ENCODE results near the gene ARPC1B. TPM values are rescaled to one million over a fixed set of nuclear protein-coding genes. Genes with fewer than 3 reads are reported as not detected.
A peak's percentile ranks its signal among the peaks of the same experiment; 100 is the strongest.
"Not testable (repeated sequence)": the region's sequence is repeated elsewhere in the genome, so short reads cannot be mapped to it uniquely, and the experiment has no call there.

ARPC1B gene
- total and polyA plus RNA-seq, 5 donors from 2014 or later: 205 to 898 (median 623) TPM

DNA sequence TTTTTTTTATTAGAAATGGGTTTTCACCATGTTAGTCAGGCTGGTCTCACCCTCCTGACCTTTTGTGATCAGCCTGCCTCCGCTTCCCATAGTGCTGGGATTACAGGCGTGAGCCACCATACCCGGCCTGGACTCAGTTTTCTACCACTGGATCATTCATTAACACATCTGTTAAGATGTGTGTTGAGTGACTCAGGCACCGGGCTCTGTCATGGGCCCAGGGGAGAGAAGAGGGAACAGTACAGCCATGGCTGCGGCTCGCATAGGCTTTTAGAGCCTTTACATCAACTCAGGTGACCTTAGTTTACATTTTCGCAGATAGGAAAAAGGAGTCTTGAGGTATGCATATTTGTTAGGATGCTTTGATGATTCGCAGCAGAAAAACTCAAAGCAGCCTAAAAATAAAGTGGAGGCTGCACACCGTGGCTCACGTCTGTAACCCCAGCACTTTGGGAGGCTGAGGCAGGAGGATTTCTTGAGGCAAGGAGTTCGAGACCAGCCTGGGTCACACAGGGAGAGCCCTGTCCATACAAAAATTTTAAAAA, 3.1 kb upstream of the ARPC1B start:
- H3K4me3 ChIP-seq (ENCODE audit: low read depth, low read length): no peak overlapping the region
- no peak for DNase-seq
- no peaks in the 10 kb centered on the region for H3K27me3 ChIP-seq (ENCODE audit: control insufficient read depth, insufficient read depth, low read length)
- H3K36me3 ChIP-seq (ENCODE audit: control insufficient read depth, insufficient read depth, low read length): peaks cover 6% of the 10 kb centered on the region
- Mint-ChIP-seq H3K4me1 (peaks cover 0 to 11% (median 4%) of the 10 kb centered on the region in 4 donors), H3K27ac (no peak overlapping the region), H3K36me3 (peaks cover 5% of the 10 kb centered on the region), H3K4me3 (peak overlapping the region in 1 of 4 donors; percentile 60), H3K27me3 (no peaks in the 10 kb centered on the region), H3K9me3 (no peaks in the 10 kb centered on the region)
- H3K9me3 ChIP-seq (ENCODE audit: control insufficient read depth in 2 of 2, low read length in 2 of 2): no peaks in the 10 kb centered on the region
- no peak overlapping the region for H3K27ac ChIP-seq (ENCODE audit: insufficient read depth, low read length, poor library complexity, severe bottlenecking)
- peaks cover 16% of the 10 kb centered on the region for H3K4me1 ChIP-seq (ENCODE audit: control insufficient read depth, insufficient read depth, low read length, poor library complexity, severe bottlenecking)
- no peak for ATAC-seq (ENCODE audit: low read depth in 2 of 2)

DNA sequence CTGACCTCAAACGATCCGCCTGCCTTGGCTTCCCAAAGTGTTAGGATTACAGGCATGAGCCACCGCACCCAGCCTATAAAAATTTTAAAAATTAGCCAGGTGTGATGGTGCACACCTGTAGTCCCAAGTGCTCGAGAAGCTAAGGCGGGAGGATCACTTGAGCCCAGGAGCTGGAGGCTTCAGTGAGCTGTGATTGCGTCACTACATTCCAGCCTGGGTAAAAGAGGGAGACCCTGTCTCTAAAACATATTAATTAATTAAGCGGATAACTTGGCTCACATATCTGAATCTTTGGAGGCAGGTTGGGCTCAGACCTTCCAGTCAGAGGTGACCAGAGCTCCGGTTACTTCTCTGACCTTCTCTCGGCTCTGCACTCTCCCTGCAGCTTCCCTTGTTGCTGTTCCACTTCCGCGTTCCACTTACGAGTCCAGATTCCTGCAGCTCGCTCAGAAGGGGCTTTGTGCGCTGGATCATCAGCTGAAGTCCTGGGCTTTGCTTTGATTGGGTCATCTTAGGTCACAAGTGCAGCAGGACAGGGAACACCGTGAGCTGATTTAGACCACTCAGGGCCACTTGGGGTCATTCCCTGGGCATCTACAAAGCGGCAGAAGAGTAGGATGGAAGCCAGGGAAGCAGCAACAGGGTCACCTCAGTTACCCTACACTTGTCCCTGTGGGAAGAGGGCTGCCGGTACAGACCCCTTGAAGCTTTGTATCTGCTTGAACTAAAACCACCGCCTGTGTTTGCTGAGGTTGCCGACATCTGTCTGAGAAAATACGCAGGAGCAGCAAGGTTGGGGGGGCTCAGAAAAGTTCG, 2.0 kb upstream of the ARPC1B start:
- Mint-ChIP-seq H3K4me3 (peak overlapping the region; percentile 82 to 88 (median 86)), H3K4me1 (peaks cover 0 to 20% (median 10%) of the 10 kb centered on the region in 4 donors)
- no peak for DNase-seq

DNA sequence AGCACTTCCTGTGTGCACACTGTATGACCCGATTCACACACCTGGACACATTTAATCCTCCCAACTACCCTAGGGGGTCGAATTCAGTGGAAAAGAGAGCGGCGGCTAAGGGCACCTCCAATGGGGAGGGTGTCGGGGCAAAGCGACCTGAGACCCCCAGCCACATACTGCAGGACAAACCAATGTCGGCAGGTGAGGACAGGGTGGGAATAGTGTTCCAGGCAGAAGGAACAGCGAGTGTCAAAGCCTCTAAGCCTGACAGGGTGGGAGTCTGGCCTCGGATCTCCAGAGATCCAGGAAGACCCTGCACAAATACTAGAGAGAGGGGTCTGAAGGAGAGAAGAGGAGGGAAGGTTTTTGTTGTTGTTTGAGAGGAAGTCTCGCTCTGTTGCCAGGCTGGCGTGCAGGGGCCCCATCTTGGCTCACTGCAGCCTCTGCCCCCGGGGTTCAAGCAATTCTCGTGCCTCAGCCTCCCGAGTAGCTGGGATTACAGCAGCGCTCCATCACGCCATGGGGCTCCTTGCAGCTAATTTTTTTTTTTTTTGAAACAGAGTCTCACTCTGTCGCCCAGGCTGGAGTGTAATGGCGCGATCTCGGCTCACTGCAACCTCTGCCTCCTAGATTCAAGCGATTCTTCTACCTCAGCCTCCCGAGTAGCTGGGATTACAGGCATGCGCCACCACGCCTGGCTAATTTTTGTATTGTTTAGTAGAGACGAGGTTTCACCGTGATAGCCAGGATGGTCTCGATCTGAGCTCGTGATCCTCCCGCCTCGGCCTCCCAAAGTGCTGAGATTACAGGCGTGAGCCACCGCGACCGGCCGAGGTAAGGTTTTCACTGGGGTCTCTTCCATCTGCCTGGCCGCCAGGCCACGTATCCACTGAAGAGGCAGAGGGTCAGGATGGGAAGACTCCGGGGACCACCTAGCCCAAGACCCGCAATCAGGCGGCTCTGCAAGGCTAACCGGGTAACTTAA, 1.2 kb upstream of the ARPC1B start:
- Histone ChIP-seq H3K36me3 (ENCODE audit: control insufficient read depth, insufficient read depth, low read length) (peaks cover 7% of the 10 kb centered on the region), H3K27ac (ENCODE audit: insufficient read depth, low read length, poor library complexity, severe bottlenecking) (peak overlapping the region; percentile 99), H3K27me3 (ENCODE audit: control insufficient read depth, insufficient read depth, low read length) (no peaks in the 10 kb centered on the region), H3K4me1 (ENCODE audit: control insufficient read depth, insufficient read depth, low read length, poor library complexity, severe bottlenecking) (peaks cover 36% of the 10 kb centered on the region), H3K4me3 (ENCODE audit: low read depth, low read length) (peak overlapping the region; percentile 24), H3K9me3 (ENCODE audit: control insufficient read depth in 2 of 2, low read length in 2 of 2) (no peaks in the 10 kb centered on the region)
- Mint-ChIP-seq H3K4me1 (peaks cover 0 to 29% (median 14%) of the 10 kb centered on the region in 4 donors), H3K4me3 (peak overlapping the region; percentile 82 to 92 (median 88)), H3K36me3 (no peaks in the 10 kb centered on the region), H3K27ac (peak overlapping the region; percentile 55 to 69 (median 66)), H3K27me3 (peaks cover 4% of the 10 kb centered on the region), H3K9me3 (no peaks in the 10 kb centered on the region)
- no peak for DNase-seq
- ATAC-seq (ENCODE audit: low read depth in 2 of 2): no peak

More for the DNA sequence above, 2.0 kb upstream of the ARPC1B start:
- Histone ChIP-seq H3K36me3 (ENCODE audit: control insufficient read depth, insufficient read depth, low read length) (no peaks in the 10 kb centered on the region), H3K4me3 (ENCODE audit: low read depth, low read length) (no peak overlapping the region), H3K27ac (ENCODE audit: insufficient read depth, low read length, poor library complexity, severe bottlenecking) (no peak overlapping the region), H3K4me1 (ENCODE audit: control insufficient read depth, insufficient read depth, low read length, poor library complexity, severe bottlenecking) (peaks cover 27% of the 10 kb centered on the region), H3K9me3 (ENCODE audit: control insufficient read depth in 2 of 2, low read length in 2 of 2) (no peaks in the 10 kb centered on the region), H3K27me3 (ENCODE audit: control insufficient read depth, insufficient read depth, low read length) (no peaks in the 10 kb centered on the region)
- Mint-ChIP-seq H3K27ac (peak overlapping the region; percentile 55 to 90 (median 69)), H3K9me3 (no peaks in the 10 kb centered on the region), H3K27me3 (peaks cover 4% of the 10 kb centered on the region), H3K36me3 (no peaks in the 10 kb centered on the region)
- no peak for ATAC-seq (ENCODE audit: low read depth in 2 of 2)

DNA sequence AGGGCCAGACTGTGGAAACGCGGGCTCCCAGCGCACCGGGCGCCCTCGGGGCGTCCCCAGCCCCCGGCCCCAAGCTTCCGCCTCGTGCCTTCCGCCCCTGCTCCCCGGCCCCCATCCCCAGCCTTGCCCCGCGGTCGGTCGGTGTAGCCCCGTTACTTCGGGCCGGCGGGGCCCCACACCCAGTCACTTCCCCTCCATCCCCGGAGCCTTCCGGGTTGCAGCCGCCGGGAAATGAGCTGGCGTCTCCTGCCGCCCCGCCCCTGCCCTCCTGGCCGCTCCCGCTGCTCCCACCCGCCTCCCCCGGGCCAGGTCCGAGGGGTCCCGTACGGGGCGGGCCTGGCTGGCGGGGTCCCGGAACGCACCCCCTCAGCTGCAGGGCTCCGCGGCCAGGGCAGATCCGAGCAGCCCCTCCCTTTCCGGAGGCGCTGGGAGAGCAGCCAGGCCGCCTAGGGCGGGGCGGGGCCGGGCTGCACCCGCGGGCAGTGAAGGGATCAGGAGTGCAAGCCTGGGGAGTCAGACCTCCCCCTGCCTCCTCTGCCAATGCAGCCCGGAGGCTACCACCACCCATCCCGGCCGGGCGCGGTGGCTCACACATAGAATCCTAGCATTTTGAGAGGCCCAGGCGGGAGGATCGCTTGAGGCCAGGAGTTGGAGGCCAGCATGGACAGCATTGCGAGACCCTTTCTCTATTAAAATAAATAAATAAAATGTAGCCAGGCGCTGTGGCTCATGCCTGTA, 709 bp downstream of the ARPC1B start:
- Mint-ChIP-seq H3K36me3 (peaks cover 4% of the 10 kb centered on the region), H3K9me3 (no peaks in the 10 kb centered on the region), H3K27me3 (peaks cover 4% of the 10 kb centered on the region), H3K4me3 (peak overlapping the region; percentile 83 to 94 (median 88)), H3K27ac (peak overlapping the region in 2 of 3 donors; percentile 36 to 92), H3K4me1 (peaks cover 0 to 44% (median 27%) of the 10 kb centered on the region in 4 donors)
- peak overlapping the region; percentile 99 for H3K27ac ChIP-seq (ENCODE audit: insufficient read depth, low read length, poor library complexity, severe bottlenecking)
- peak overlapping the region; percentile 48 for H3K4me3 ChIP-seq (ENCODE audit: low read depth, low read length)
- DNase-seq (peak; percentile 58 to 76 (median 59)), ATAC-seq (ENCODE audit: low read depth in 2 of 2) (peak; percentile 46 to 47)
- no peaks in the 10 kb centered on the region for H3K9me3 ChIP-seq (ENCODE audit: control insufficient read depth in 2 of 2, low read length in 2 of 2)
- no peaks in the 10 kb centered on the region for H3K27me3 ChIP-seq (ENCODE audit: control insufficient read depth, insufficient read depth, low read length)
- H3K4me1 ChIP-seq (ENCODE audit: control insufficient read depth, insufficient read depth, low read length, poor library complexity, severe bottlenecking): peaks cover 53% of the 10 kb centered on the region
- H3K36me3 ChIP-seq (ENCODE audit: control insufficient read depth, insufficient read depth, low read length): peaks cover 7% of the 10 kb centered on the region

DNA sequence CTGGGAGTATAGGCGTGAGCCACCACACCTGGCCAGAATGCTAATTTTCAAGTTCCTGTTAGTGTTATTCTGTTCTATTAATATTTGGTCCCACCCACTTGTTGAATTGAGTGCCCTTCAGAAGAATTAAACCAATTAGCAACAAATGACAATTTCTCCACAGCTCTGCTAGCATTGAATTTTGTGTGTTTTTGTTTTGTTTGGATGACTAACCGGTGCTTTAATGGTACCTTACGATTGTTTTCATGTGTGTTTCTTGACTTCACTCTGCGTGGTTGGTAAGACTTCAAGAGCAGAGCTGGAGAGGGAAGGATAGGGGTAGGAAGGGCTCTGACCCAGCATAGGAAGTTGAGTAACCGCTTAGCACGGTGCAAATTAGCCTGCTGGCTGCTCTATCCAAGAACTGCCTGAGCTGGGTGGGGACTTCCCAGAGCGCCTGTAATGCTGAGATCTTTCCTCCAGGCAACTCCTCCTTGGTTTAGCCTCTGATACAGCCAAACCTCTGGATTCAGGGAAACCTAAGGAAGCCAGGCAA, 4.6 kb downstream of the ARPC1B start:
- ATAC-seq (ENCODE audit: low read depth in 2 of 2) (no peak), DNase-seq (peak; percentile 39 to 60 (median 59))
- H3K27me3 ChIP-seq (ENCODE audit: control insufficient read depth, insufficient read depth, low read length): no peaks in the 10 kb centered on the region
- peak overlapping the region; percentile 92 to 96 (median 94) for H3K27ac Mint-ChIP-seq
- no peaks in the 10 kb centered on the region for H3K9me3 ChIP-seq (ENCODE audit: control insufficient read depth in 2 of 2, low read length in 2 of 2)
- H3K4me1 Mint-ChIP-seq: peaks cover 0 to 67% (median 40%) of the 10 kb centered on the region in 4 donors
- H3K27ac ChIP-seq (ENCODE audit: insufficient read depth, low read length, poor library complexity, severe bottlenecking): peak overlapping the region; percentile 99
- peaks cover 4% of the 10 kb centered on the region for H3K27me3 Mint-ChIP-seq
- H3K4me1 ChIP-seq (ENCODE audit: control insufficient read depth, insufficient read depth, low read length, poor library complexity, severe bottlenecking): peaks cover 80% of the 10 kb centered on the region
- H3K9me3 Mint-ChIP-seq: no peaks in the 10 kb centered on the region
- peaks cover 12% of the 10 kb centered on the region for H3K36me3 Mint-ChIP-seq
- peaks cover 12% of the 10 kb centered on the region for H3K36me3 ChIP-seq (ENCODE audit: control insufficient read depth, insufficient read depth, low read length)
- H3K4me3 Mint-ChIP-seq: peak overlapping the region; percentile 81 to 92 (median 90)
- H3K4me3 ChIP-seq (ENCODE audit: low read depth, low read length): peak overlapping the region; percentile 43

DNA sequence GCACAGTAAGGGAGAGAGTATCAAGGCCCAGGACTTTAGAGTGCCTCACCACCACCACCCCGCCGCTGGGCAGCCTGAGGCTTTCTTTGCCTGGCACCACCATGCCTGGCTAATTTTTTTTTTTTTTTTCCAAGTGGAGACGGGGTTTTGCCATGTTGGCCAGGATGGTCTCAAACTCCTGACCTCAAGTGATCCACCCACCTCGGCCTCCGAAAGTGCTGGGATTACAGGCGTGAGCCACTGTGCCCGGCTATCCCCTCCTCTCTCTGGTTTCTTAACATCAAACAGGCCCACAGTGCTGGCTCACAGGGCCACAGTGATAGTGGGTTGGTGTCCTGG, 5.1 kb downstream of the ARPC1B start:
- H3K4me1 ChIP-seq (ENCODE audit: control insufficient read depth, insufficient read depth, low read length, poor library complexity, severe bottlenecking): peaks cover 83% of the 10 kb centered on the region
- not testable (repeated sequence) for DNase-seq; ATAC-seq (ENCODE audit: low read depth in 2 of 2)

More for the DNA sequence above, 5.1 kb downstream of the ARPC1B start:
- Mint-ChIP-seq H3K27ac (peak overlapping the region; percentile 94 to 96 (median 96)), H3K4me3 (peak overlapping the region; percentile 81 to 96 (median 90)), H3K4me1 (peaks cover 0 to 73% (median 41%) of the 10 kb centered on the region in 4 donors), H3K36me3 (peaks cover 12% of the 10 kb centered on the region)
- H3K27me3 ChIP-seq (ENCODE audit: control insufficient read depth, insufficient read depth, low read length); H3K9me3 Mint-ChIP-seq; H3K9me3 ChIP-seq (ENCODE audit: control insufficient read depth in 2 of 2, low read length in 2 of 2); H3K27me3 Mint-ChIP-seq: not testable (repeated sequence)
- Histone ChIP-seq H3K27ac (ENCODE audit: insufficient read depth, low read length, poor library complexity, severe bottlenecking) (peak overlapping the region; percentile 99), H3K4me3 (ENCODE audit: low read depth, low read length) (peak overlapping the region; percentile 60), H3K36me3 (ENCODE audit: control insufficient read depth, insufficient read depth, low read length) (peaks cover 12% of the 10 kb centered on the region)
